IMR-90 (cell line): ENCODE measurements around the gene MRPS18A. TPM values are rescaled to one million over a fixed set of nuclear protein-coding genes. Genes with fewer than 3 reads are reported as not detected.
A peak's percentile ranks its signal among the peaks of the same experiment; 100 is the strongest.

ENCODE experiments used
- ATAC-seq: fragments of 200-7000 bp; cut with Tn5 transposase; 2 replicates; pipeline ENCODE4 v1.9.1; 2020; ENCODE audit warnings: low read depth, mild to moderate bottlenecking, moderate library complexity
- BruUV-seq: library from RNA; stranded (reverse); fragments of 400-500 nt; replicated peaks from 2 replicates; lab custom pipeline; 2021; lab: Mats Ljungman, UMichigan
- CTCF ChIA-PET: fragments of 300-600 bp; formaldehyde crosslinking; extraction: SDS; loops from one replicate; lab custom pipeline; 2021; ENCODE audit warnings: antibody characterized with exemption; lab: Yijun Ruan, JAX
- POLR2A ChIA-PET: fragments of 300-600 bp; sonication (Branson Sonifier 250); formaldehyde crosslinking; loops from one replicate; lab custom pipeline; 2022; ENCODE audit warnings: antibody characterized with exemption; ENCODE audit not compliant: unreplicated experiment; lab: Charles Lee
- DNase-seq: peaks from one replicate; pipeline ENCODE4 v3.0.0; 2013
- H2AFZ ChIP-seq: replicated peaks from 2 replicates; pipeline ENCODE3; 2013; ENCODE audit warnings: low read length, mild to moderate bottlenecking; ENCODE audit not compliant: poor library complexity
- H2AK5ac ChIP-seq: 2 replicates; pipeline ENCODE4 v1.6.1; 2013; ENCODE audit warnings: low read depth, low read length, inconsistent platforms
- H2AK9ac ChIP-seq: replicated peaks from 2 replicates; pipeline ENCODE3; 2013; ENCODE audit warnings: mild to moderate bottlenecking, low read depth, low read length, moderate library complexity; ENCODE audit not compliant: poor library complexity
- H2BK120ac ChIP-seq: 2 replicates; pipeline ENCODE4 v1.6.1; 2013; ENCODE audit warnings: low read depth, low read length, inconsistent platforms
- H2BK15ac ChIP-seq: 3 replicates; pipeline ENCODE4 v1.6.1; 2013; ENCODE audit warnings: low read depth, low read length, inconsistent platforms
- H2BK20ac ChIP-seq: 2 replicates; pipeline ENCODE4 v1.6.1; 2013; ENCODE audit warnings: low read depth, mild to moderate bottlenecking, inconsistent platforms, low read length, moderate library complexity
- H2BK5ac ChIP-seq: 2 replicates; pipeline ENCODE4 v1.6.1; 2013; ENCODE audit warnings: mild to moderate bottlenecking, low read depth, low read length, inconsistent platforms; ENCODE audit not compliant: poor library complexity, severe bottlenecking
- H3K14ac ChIP-seq: replicated peaks from 2 replicates; pipeline ENCODE4 v1.6.1; 2013; ENCODE audit warnings: low read depth, low read length, inconsistent platforms
- H3K18ac ChIP-seq: 2 replicates; pipeline ENCODE4 v1.6.1; 2013; ENCODE audit warnings: low read depth, low read length, control low read depth
- H3K23ac ChIP-seq: 2 replicates; pipeline ENCODE4 v1.6.1; 2013; ENCODE audit warnings: low read depth, low read length, inconsistent platforms
- H3K27ac ChIP-seq: 2 replicates; pipeline ENCODE4 v1.5.1; 2013; ENCODE audit warnings: mild to moderate bottlenecking, control low read depth, low read length; ENCODE audit not compliant: insufficient read depth
- H3K27me3 ChIP-seq: 2 replicates; pipeline ENCODE4 v1.6.1; 2013; ENCODE audit warnings: low read length; ENCODE audit not compliant: control insufficient read depth, insufficient read depth
- H3K36me3 ChIP-seq: 2 replicates; pipeline ENCODE4 v1.6.1; 2013; ENCODE audit warnings: low read length, mixed read lengths; ENCODE audit not compliant: control insufficient read depth, insufficient read depth
- H3K4ac ChIP-seq: 2 replicates; pipeline ENCODE4 v1.6.1; 2013; ENCODE audit warnings: low read depth, low read length, inconsistent platforms
- H3K4me1 ChIP-seq: 2 replicates; pipeline ENCODE4 v1.6.1; 2013; ENCODE audit warnings: low read length, mixed read lengths; ENCODE audit not compliant: control insufficient read depth, insufficient read depth
- H3K4me2 ChIP-seq: 2 replicates; pipeline ENCODE4 v1.6.1; 2013; ENCODE audit warnings: low read depth, mild to moderate bottlenecking, control low read depth, low read length, moderate library complexity
- H3K4me3 ChIP-seq: 2 replicates; pipeline ENCODE4 v1.5.1; 2013; ENCODE audit warnings: low read depth, mild to moderate bottlenecking, control low read depth, low read length, moderate library complexity; ENCODE audit not compliant: insufficient read depth
- H3K56ac ChIP-seq: 2 replicates; pipeline ENCODE4 v1.6.1; 2013; ENCODE audit warnings: low read length, inconsistent platforms; ENCODE audit not compliant: insufficient read depth; ENCODE audit errors: extremely low read depth
- H3K79me1 ChIP-seq, 2 experiments: 2 replicates each; pipeline ENCODE4 v1.6.1; 2013; ENCODE audit warnings: low read length in 2 of 2, inconsistent platforms in 1 of 2, low read depth in 1 of 2
- H3K9ac ChIP-seq: 2 replicates; pipeline ENCODE4 v1.6.1; 2013; ENCODE audit warnings: low read depth, low read length, control low read depth
- H3K9me1 ChIP-seq: 2 replicates; pipeline ENCODE4 v1.6.1; 2013; ENCODE audit warnings: low read length, inconsistent platforms; ENCODE audit not compliant: insufficient read depth
- H3K9me3 ChIP-seq: 2 replicates; pipeline ENCODE4 v1.6.1; 2013; ENCODE audit warnings: low read length; ENCODE audit not compliant: control insufficient read depth, insufficient read depth
- H4K20me1 ChIP-seq: 2 replicates; pipeline ENCODE4 v1.6.1; 2013; ENCODE audit warnings: low read length, inconsistent platforms; ENCODE audit not compliant: insufficient read depth
- H4K5ac ChIP-seq: 2 replicates; pipeline ENCODE4 v1.6.1; 2013; ENCODE audit warnings: mild to moderate bottlenecking, low read depth, low read length, control low read depth
- H4K8ac ChIP-seq, 2 experiments: 2 replicates each; pipeline ENCODE4 v1.6.1; 2013; ENCODE audit warnings: low read depth in 2 of 2, low read length in 2 of 2, control low read depth in 1 of 2, inconsistent platforms in 1 of 2
- H4K91ac ChIP-seq: 2 replicates; pipeline ENCODE4 v1.6.1; 2013; ENCODE audit warnings: low read depth, low read length, inconsistent platforms; ENCODE audit not compliant: insufficient read depth
- BHLHE40 ChIP-seq: fragments of 150-350 bp; IDR thresholded peaks from 2 replicates; pipeline ENCODE4 v1.6.1; 2016; ENCODE audit warnings: mild to moderate bottlenecking, low read depth, low read length
- CEBPB ChIP-seq: IDR thresholded peaks from 2 replicates; pipeline ENCODE4 v1.6.1; 2012; ENCODE audit warnings: low read depth, low read length, improper control_type of control experiment
- CHD1 ChIP-seq: IDR thresholded peaks from 2 replicates; pipeline ENCODE4 v1.6.1; 2012; ENCODE audit warnings: low read depth, low read length, improper control_type of control experiment
- FOS ChIP-seq: fragments of 150-350 bp; IDR thresholded peaks from 2 replicates; pipeline ENCODE4 v1.6.1; 2016; ENCODE audit warnings: low read depth, low read length
- MAFK ChIP-seq: IDR thresholded peaks from 2 replicates; pipeline ENCODE4 v1.6.1; 2012; ENCODE audit warnings: low read depth, low read length, improper control_type of control experiment
- MAZ ChIP-seq: IDR thresholded peaks from 2 replicates; pipeline ENCODE4 v1.6.1; 2012; ENCODE audit warnings: low read depth, mild to moderate bottlenecking, low read length, improper control_type of control experiment, moderate library complexity, borderline replicate concordance
- MXI1 ChIP-seq: IDR thresholded peaks from 2 replicates; pipeline ENCODE4 v1.6.1; 2012; ENCODE audit warnings: low read depth, mild to moderate bottlenecking, low read length, moderate library complexity, borderline replicate concordance
- NFE2L2 ChIP-seq: fragments of 150-350 bp; IDR thresholded peaks from 2 replicates; pipeline ENCODE4 v1.6.1; 2016; ENCODE audit warnings: low read depth, mild to moderate bottlenecking, low read length
- POLR2A ChIP-seq: IDR thresholded peaks from 2 replicates; pipeline ENCODE4 v1.6.1; 2012; ENCODE audit warnings: mild to moderate bottlenecking, low read depth, low read length
- RAD21 ChIP-seq: IDR thresholded peaks from 2 replicates; pipeline ENCODE4 v1.6.1; 2012; ENCODE audit warnings: low read length, improper control_type of control experiment
- RCOR1 ChIP-seq: IDR thresholded peaks from 2 replicates; pipeline ENCODE4 v1.6.1; 2012; ENCODE audit warnings: mild to moderate bottlenecking, low read length, improper control_type of control experiment; ENCODE audit not compliant: insufficient replicate concordance
- RFX5 ChIP-seq: IDR thresholded peaks from 2 replicates; pipeline ENCODE4 v1.8.0; 2012; ENCODE audit warnings: low read depth, mild to moderate bottlenecking, low read length, moderate library complexity
- SMC3 ChIP-seq: fragments of 150-350 bp; IDR thresholded peaks from 2 replicates; pipeline ENCODE4 v1.6.1; 2016; ENCODE audit warnings: low read depth, mild to moderate bottlenecking, antibody characterized with exemption, low read length, moderate library complexity
- WGBS, 2 experiments: methylation state at CpG; one replicate each; pipeline versions ENCODE4 v1.1.5 to v1.1.7; 2013; ENCODE audit warnings: missing lambda C conversion rate in 2 of 2; ENCODE audit not compliant: insufficient read length in 1 of 2; ENCODE audit errors: extremely low coverage in 2 of 2; 5-methylcytosine and 5-hydroxymethylcytosine counted together
- dilution Hi-C: fragments of 300-500 bp; cut with HindIII; formaldehyde crosslinking; loops from one replicate; pipeline ENCODE4 v1.14.3; 2018; ENCODE audit warnings: low sequenced_read_pairs; ENCODE audit not compliant: unreplicated experiment
- in situ Hi-C: fragments of 300-500 bp; cut with MboI; formaldehyde crosslinking; loops from 3 replicates; pipeline ENCODE4 v1.14.3; 2019; ENCODE audit warnings: low sequenced_read_pairs, inconsistent platforms, mixed read lengths
- intact Hi-C: fragments of 100-400 bp; cut with micrococcal nuclease; formaldehyde crosslinking; loops from 2 replicates; pipeline ENCODE4 v1.10.0; 2022
- polyA plus RNA-seq, 3 experiments: library from polyadenylated mRNA; depleted of rRNA; stranded (reverse); fragments of >200 nt; gene quantifications; 2 replicates each; pipeline ENCODE4 v1.2.3, GENCODE V29; 2012; ENCODE audit warnings: low replicate concordance in 1 of 3
- total RNA-seq: library from RNA; depleted of rRNA; stranded (reverse); fragments of >200 nt; gene quantifications from 2 replicates; pipeline ENCODE4 v1.2.3, GENCODE V29; 2012
- TF ChIP-seq, protein P1 (sequence below): conservative IDR thresholded peaks from 2 replicates; pipeline ENCODE4 v1.5.1; 2012; ENCODE audit warnings: mild to moderate bottlenecking, low read depth, low read length, improper control_type of control experiment
- TF ChIP-seq, protein P2 (sequence below): fragments of 150-350 bp; IDR thresholded peaks from 2 replicates; pipeline ENCODE4 v1.6.1; 2016; ENCODE audit warnings: low read depth, mild to moderate bottlenecking, low read length, moderate library complexity, borderline replicate concordance

MRPS18A gene
- total and polyA plus RNA-seq, 2 of the 4 experiments (the other 2 are of a cell fraction), result 47.0 to 56.6 TPM

GRCh38 chr6:43695215-43695966 is 7.8 kb upstream of the MRPS18A start:
- H3K4ac ChIP-seq, result no peak overlapping the region
- no peak overlapping the region for H2AK9ac ChIP-seq
- H3K4me3 ChIP-seq, result no peak overlapping the region
- H3K56ac ChIP-seq, result no peak overlapping the region
- no peak overlapping the region for H4K8ac ChIP-seq
- CTCF ChIA-PET, result interaction anchor here (0.6 kb wide), 1 partner anchor 526 kb away, joined by 5 read pairs; no protein-coding TSS in a partner anchor
- DNase-seq (no peak), ATAC-seq (no peak)
- no peak overlapping the region for H3K23ac ChIP-seq
- no peak overlapping the region for H3K14ac ChIP-seq
- POLR2A ChIA-PET, result no interaction called here
- H2AK5ac ChIP-seq, result peak overlapping the region; percentile 15; the same call in 1 of the 2 replicates
- BruUV-seq, result no TSS peak
- H2AFZ ChIP-seq, result no peak overlapping the region
- H3K27me3 ChIP-seq, result no peaks in the 10 kb centered on the region
- H3K18ac ChIP-seq, result no peak overlapping the region; the same call in 1 of the 2 replicates
- H2BK5ac ChIP-seq, result no peak overlapping the region
- no peak overlapping the region; the same call in 1 of the 2 replicates for H4K5ac ChIP-seq
- H3K4me1 ChIP-seq, result peaks cover 18% of the 10 kb centered on the region
- in situ Hi-C loops, result no loop called here
- intact Hi-C loops, result no loop called here
- H3K4me2 ChIP-seq, result no peak overlapping the region; the same call in 1 of the 2 replicates
- H3K36me3 ChIP-seq, result no peaks in the 10 kb centered on the region
- H4K20me1 ChIP-seq, result no peaks in the 10 kb centered on the region
- dilution Hi-C loops, result no loop called here
- H3K9me3 ChIP-seq, result no peaks in the 10 kb centered on the region
- H4K91ac ChIP-seq, result no peak overlapping the region
- peak overlapping the region; percentile 8; the same call in 1 of the 2 replicates for H3K27ac ChIP-seq
- H3K79me1 ChIP-seq, result no peaks in the 10 kb centered on the region
- no peak overlapping the region for H3K9ac ChIP-seq
- no peak overlapping the region for H2BK15ac ChIP-seq
- no peak overlapping the region for H2BK120ac ChIP-seq
- WGBS, 2 experiments, result no CpG with 5 or more reads among the region's 9 CpGs
- peaks cover 5% of the 10 kb centered on the region for H3K9me1 ChIP-seq
- H2BK20ac ChIP-seq, result no peak overlapping the region
- TF ChIP-seq POLR2A (no peak), RFX5 (no peak), CEBPB (no peak), RAD21 (no peak), RCOR1 (no peak), BHLHE40 (no peak), FOS (no peak), SMC3 (no peak), MAFK (no peak), MAZ (no peak), CHD1 (no peak), NFE2L2 (no peak), MXI1 (no peak)
- TF ChIP-seq, protein P1, sequence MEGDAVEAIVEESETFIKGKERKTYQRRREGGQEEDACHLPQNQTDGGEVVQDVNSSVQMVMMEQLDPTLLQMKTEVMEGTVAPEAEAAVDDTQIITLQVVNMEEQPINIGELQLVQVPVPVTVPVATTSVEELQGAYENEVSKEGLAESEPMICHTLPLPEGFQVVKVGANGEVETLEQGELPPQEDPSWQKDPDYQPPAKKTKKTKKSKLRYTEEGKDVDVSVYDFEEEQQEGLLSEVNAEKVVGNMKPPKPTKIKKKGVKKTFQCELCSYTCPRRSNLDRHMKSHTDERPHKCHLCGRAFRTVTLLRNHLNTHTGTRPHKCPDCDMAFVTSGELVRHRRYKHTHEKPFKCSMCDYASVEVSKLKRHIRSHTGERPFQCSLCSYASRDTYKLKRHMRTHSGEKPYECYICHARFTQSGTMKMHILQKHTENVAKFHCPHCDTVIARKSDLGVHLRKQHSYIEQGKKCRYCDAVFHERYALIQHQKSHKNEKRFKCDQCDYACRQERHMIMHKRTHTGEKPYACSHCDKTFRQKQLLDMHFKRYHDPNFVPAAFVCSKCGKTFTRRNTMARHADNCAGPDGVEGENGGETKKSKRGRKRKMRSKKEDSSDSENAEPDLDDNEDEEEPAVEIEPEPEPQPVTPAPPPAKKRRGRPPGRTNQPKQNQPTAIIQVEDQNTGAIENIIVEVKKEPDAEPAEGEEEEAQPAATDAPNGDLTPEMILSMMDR, result no peak
- TF ChIP-seq, protein P2, sequence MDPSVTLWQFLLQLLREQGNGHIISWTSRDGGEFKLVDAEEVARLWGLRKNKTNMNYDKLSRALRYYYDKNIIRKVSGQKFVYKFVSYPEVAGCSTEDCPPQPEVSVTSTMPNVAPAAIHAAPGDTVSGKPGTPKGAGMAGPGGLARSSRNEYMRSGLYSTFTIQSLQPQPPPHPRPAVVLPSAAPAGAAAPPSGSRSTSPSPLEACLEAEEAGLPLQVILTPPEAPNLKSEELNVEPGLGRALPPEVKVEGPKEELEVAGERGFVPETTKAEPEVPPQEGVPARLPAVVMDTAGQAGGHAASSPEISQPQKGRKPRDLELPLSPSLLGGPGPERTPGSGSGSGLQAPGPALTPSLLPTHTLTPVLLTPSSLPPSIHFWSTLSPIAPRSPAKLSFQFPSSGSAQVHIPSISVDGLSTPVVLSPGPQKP, result no peak
